Measurements from ENCODE around the gene EHMT1.
"Not testable (repeated sequence)": the region's sequence is repeated elsewhere in the genome, so short reads cannot be mapped to it uniquely, and the experiment has no call there.

Gene EHMT1

DNA sequence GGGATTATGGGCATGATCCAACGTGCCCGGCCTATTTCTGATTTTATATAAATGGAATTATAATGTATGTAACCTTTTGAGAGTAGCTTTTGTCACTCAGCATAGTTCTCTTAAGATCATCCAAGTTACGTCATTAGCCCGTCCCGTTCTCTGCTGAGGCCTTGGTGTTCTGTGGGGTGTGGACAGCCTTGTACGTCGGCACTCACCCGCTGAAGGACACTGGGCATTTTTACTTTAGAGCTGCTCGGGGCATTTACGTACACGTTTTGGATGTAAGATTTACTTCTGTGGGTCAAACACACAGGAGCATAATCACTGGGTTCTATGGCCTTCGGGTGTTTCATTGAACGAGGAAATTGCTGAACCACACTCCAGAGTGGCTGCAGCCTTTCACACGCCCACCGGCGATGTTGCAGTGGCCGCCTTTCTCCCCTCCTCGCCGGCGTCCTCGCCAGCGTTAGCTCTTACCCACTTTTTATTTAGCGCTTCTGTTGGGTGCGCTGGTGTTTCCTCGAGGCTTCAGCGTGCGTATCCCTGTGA lies 101.8 kb downstream of the EHMT1 start:
- DNase-seq, result no peak

DNA sequence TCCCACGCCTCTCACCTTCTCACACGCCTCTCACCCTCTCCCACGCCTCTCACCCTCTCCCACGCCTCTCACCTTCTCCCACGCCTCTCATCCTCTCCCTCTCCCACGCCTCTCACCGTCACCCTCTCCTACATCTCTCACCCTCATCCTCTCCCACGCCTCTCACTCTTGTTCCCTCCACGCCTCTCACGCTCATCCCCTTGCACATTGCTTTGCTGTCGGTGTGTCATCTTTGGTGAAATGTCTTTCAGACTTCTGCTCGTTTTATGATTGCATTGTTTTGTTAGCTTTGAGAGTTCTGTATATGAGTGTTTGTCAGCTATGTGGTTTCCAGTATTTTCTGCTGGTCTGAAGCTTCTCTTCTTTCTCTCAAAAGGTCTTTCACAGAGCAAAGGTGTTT lies 102.7 kb downstream of the EHMT1 start:
- DNase-seq, result peak; percentile 24

DNA sequence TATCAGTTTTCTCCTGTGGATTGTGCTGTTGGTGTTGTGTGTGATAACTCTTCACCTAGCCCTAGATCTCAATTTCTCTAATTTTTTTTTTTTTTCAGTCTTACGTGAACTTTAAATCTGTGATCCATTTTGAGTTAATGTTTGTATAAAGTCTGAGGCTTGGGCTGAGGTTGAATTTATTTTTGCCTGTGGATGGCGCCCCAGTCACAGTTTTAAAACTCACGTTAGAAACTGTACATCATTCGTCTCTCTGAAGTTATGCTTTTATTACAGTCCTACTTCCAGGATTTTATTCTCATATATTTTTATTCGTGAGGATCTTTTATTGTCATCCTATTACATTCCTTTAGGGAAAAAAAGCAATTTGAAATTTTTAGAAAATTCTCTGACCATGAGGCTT lies 103.1 kb downstream of the EHMT1 start:
- no peak for DNase-seq

DNA sequence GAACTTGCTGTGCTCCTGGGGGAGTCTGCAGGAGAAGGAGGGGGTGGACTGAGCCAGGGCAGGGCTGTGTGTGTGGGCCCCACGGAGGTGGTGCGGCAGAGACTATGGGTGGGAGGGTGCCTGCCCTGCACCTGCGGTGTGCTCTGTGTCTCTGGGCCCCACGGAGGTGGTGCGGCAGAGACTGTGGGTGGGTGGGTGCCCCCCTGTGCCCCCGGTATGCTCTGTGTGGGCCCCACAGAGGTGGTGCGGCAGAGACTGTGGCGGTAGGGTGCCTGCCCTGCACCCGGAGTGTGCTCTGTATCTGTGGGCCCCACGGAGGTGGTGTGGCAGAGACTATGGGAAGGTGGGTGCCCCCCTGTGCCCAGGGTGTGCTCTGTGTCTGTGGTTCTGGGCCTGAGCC lies 103.7 kb downstream of the EHMT1 start:
- no peak for DNase-seq

DNA sequence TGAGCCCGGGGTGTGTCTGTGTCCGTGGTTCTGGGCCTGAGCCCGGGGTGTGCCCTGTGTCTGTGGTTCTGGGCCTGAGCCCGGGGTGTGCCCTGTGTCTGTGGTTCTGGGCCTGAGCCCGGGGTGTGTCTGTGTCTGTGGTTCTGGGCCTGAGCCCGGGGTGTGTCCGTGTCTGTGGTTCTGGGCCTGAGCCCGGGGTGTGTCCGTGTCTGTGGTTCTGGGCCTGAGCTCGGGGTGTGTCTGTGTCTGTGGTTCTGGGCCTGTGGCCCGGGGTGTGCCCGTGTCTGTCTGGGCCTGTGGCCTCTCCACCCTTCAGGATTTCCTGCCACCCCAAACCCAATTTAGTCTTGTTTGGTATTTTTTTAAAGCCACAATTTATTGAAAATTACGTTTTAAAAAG lies 104.6 kb downstream of the EHMT1 start:
- not testable (repeated sequence) for DNase-seq

DNA sequence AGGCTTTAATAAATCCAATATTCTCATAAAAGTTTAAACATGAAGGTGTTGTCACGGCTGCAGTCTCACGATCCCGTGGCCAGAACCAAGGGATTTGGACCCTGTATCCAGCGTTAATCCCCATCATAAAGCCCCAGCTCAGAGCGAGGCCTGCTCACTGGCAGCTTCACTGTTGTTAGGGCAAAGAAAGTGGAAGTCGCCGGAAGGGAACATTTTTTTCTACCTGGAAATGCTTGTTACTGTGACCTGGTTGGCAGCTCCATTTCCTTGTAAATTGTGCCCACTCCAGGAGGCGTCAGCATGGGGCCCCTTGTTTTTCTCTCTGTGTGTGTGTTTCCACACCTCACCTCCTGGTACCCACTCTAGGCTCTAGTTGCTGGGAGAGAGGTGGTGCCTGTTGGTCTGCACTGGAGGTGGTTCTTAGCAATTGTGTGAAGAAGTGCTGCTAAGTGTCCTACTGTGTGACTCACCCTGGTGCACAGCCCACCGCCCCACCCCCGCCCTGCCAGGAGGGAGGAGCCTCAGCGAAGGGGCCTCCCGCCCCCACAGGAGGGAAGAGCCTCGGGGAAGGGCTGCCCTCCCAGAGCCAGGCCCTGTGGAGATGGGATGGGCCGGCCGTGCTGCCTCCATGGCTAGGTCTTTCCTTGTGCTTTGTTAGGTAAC lies 105.1 kb downstream of the EHMT1 start:
- no peak for DNase-seq

DNA sequence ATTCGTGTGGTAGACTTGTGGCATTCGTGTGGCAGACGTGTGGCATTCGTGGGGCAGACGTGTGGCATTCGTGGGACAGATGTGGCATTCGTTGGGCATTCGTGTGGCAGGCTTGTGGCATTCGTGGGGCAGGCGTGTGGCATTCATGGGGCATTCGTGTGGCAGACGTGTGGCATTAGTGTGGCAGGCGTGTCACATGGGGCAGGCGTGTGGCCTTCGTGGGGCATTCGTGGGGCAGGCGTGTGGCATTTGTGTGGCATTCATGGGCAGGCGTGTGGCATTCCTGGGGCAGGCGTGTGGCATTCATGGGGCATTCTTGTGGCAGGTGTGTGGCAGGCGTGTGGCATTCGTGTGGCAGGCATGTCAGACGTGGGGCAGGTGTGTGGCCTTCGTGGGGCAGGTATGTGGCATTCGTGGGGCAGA lies 106.0 kb downstream of the EHMT1 start:
- DNase-seq, result no peak

DNA sequence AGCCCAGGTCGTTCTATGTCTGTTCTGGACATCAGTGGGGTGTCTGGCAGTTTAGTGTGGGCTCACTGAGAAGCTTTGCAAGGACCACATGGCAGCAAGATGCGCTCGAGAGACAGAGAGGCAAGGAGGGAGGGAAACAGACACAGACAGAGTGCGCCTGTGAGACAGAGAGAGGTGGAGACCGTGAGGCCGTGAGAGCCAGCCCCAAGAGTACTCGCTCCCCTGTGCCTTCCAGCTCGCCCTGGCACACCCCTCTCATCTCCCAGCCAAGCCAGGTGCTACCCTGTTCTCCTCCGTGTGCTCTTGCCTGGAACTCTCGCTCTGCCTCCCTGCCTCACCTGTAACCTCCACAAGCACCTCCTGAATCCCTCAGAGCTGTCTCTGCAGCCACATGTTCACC lies 106.8 kb downstream of the EHMT1 start:
- DNase-seq, result no peak

DNA sequence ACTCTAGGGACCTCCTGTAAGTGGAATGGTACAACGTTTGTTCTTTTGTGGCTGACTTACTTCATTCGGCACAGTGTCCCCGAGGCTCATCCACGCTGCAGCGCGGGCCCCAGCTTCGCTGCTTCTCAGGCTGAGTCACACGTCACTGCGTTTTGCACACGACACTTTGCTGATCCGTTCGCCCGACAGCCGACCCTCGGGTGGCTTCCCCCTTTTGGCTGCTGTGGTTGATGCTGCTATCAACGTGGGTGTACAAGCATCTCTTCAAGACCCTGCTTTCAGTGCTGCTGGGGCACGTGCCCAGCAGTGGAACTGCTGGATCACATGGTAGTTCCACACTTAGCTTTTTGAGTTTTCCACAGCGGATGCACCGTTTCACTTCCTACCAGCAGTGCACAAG lies 107.5 kb downstream of the EHMT1 start:
- not testable (repeated sequence) for DNase-seq

DNA sequence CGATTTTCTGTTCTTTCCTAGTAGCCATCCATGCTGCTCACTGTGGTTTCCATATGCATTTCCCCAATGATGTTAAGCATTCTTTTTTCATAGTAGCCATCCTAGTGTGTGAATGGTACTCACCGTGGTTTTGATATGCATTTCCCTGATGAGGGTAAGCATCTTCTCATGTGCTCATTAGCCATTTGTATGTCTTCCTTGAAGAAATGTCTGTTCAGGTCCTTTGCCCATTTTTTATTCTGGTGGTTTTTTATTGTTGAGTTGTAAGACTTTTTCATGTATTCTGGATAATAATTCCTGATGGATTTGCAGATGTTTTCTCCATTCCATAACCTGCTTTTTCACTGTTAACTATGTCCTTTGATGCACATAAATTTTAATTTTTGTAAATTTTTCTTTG lies 108.0 kb downstream of the EHMT1 start:
- DNase-seq, result no peak

DNA sequence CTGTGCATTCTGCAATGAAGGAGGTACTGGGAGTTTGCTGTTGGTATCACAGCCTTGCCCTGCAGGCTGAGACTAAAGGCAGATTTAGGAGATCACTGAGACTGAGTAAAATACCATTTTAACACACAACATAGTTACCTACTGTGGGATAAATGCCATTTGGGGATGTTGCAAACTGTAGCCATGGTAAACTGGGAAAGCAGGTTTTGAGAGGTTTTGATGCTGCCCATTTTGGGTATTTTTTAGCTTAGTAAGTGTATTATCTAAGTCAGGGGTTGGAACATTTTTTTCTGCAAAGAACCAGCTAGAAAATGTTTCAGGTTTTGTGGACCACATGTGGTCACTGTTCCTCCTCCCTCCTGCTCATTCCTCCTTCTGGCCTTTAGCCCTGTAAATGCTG lies 108.9 kb downstream of the EHMT1 start:
- DNase-seq, result no peak

DNA sequence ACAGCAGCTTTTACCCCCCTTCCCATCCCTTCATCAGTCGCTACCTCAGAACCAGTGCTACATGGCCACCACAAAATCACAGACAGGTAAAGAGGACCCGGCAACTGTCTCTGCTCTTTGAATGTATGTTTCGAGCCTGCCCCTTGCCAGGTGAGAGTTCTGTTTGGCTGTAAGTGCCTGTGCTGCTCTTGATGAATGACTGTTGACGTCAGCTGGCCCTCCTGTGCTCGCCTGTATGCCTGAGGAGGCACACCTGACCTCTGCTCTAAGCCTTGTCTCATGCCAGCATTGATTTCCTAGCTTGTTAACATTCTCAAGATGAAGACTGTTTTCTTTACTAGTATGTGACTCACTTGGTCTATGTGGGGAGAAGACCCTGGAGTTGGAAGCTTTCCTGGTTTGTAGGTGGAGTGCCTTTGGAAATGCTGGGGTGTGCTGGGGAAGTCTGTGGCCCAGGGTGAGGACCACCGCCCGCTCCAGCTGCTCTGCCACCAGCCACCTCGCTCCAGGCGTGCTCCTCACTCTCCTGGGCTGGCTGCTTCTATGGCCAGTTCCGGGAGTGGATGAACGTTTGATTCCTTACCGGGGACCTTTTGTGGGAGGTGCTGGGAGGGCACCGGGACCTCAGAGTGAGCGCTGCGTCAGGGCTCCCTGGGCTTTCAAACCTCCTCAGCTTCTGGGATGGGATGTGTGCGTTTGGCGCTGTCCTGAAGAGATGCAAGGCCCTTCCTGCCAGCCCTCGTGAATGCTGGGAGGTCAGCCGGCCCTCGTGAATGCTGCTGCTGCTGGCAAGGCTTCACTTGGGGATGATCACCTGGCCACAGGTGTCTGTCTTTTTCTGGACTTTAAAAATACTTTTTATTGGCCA lies 109.9 kb downstream of the EHMT1 start:
- DNase-seq, result no peak

DNA sequence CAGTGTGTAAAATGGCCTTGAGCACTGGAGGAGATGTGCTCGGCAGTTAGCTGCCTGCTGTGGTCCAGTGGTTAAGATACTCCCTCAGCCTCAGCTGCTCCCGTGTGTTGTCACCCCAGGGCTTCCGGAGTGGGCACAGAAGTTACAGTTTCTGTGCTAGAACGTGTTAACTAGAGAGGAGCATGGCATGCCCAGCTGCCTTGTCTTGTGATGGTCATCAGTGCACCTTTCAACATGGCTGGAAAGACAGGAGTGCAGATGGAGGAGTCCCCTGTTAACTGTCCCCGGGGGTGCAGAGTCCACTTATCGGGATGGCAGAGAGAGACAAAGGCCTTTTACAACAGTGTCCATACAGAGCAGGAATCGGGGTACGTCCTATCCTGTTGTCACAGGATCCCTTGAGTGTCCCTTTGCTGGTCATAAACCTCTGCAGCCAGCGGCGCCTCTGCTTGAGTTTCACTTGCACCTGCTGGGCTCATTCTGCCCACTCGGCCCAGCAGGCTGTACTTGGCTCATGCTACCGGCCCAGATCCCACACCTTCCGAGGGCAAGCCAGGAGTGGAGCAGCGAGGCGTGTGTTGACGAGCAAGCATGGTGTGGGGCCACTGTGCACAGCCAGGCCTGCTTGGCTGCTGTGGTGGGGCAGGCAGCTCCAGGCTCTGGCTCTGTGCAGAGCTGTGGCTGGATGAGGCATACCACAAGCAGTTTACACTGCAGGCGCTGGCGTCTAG lies 112.6 kb downstream of the EHMT1 start:
- no peak for DNase-seq

DNA sequence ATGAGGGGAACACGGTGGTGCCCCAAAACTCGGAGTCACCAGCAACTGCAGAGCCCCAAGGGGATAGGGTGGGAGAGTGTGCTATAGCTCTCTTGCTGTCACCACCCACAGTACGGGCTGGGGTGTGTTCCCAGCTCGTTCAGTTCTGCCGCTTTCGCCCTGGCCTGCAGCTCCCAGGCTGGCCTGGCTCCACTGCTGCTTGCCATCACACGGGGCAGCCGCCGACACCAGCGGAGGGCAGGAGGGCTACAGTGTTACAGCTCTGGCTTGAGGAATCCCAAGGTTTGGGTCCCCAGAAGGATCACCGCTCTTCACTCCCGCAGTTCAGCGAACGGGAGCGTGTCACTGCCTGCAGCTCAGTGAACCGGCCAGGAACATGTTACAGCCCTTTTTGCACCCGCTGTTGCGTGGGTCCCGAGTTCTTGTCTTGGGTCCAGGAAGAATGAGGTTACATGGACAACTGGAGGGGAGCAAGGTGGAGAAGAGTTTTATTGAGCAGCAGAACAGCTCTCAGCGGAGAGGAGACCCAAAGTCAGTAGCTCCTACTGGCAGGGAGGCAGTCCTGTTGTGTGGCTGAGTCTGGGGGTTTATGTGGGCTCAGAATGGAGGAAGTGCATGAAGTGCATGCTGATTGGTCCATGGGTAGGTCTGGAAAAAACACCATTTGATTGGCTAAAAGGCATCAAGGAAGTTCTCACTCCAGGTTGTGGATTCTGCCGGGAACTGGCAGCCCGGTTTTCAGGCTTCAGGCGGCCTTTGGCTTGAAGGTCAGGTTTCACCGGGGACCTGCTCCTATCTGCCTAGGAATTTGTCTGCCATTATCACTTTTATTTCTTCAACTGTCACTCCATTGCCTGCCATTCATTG lies 113.4 kb downstream of the EHMT1 start:
- DNase-seq, result no peak

DNA sequence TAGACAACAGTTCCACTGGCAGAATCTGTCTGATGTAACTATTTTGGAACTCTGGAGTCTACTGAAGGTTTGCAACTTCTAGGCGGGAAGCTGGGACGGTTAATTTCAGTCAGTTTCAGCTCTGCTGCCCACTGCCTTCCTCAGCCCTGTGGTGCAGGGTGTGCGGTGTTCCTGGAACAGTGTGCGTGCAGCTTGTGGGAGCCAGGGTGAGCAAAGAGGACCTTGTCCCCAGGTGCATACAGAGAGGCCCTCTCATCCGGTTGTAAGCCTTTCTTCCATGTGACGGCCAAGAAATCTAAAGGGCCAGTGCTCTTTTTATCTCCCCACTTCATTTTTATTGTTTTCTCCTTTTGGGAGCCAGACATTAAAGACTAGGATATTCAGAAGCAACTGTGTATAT lies 114.6 kb downstream of the EHMT1 start:
- no peak for DNase-seq

DNA sequence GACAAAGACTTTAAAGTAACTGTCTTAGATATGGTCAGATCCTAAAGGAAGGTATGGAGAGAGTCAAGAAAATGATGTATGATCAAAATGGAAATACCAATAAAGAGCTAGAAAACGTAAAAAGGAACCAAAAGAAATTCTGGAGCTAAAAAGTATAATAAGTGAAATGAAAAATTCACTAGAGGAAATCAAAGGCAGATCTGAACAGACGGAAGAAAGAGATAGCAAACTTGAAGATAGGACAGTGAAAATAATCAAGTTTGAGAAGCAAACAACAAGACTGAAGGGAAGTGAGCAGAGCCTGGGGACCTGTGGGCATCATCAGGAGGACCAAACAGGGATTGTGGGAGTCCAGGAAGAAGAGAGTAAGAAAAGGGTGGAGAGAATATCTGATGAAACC lies 115.4 kb downstream of the EHMT1 start:
- no peak for DNase-seq

DNA sequence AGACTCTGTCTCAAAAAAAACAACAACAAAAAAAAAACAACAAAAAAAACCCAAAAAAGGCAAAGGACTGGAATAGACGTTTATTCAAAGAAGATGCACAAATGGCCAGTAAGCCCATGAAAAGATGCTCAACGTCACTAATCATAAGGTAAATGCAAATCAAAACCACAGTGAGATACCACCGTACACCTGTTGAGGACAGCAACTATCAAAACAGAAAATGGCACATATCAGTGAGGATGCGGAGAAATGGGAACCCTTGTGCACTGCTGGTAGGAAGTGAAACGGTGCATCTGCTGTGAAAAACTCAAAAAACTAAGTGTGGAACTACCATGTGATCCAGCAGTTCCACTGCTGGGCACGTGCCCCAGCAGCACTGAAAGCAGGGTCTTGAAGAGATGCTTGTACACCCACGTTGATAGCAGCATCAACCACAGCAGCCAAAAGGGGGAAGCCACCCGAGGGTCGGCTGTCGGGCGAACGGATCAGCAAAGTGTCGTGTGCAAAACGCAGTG lies 119.4 kb downstream of the EHMT1 start:
- not testable (repeated sequence) for DNase-seq

DNA sequence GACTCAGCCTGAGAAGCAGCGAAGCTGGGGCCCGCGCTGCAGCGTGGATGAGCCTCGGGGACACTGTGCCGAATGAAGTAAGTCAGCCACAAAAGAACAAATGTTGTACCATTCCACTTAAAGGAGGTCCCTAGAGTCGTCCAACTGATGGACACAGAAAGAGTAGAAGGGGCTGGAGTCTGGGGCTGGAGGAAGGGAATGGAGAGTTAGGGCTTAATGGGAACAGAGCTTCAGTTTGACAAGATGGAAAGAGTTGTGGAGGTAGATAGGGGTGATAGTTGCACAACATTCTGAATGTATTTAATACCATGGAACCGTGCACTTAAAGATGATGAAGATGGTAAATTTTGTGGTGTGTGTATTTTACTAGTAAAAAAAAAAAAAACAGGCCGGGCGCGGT lies 119.9 kb downstream of the EHMT1 start:
- no peak for DNase-seq

DNA sequence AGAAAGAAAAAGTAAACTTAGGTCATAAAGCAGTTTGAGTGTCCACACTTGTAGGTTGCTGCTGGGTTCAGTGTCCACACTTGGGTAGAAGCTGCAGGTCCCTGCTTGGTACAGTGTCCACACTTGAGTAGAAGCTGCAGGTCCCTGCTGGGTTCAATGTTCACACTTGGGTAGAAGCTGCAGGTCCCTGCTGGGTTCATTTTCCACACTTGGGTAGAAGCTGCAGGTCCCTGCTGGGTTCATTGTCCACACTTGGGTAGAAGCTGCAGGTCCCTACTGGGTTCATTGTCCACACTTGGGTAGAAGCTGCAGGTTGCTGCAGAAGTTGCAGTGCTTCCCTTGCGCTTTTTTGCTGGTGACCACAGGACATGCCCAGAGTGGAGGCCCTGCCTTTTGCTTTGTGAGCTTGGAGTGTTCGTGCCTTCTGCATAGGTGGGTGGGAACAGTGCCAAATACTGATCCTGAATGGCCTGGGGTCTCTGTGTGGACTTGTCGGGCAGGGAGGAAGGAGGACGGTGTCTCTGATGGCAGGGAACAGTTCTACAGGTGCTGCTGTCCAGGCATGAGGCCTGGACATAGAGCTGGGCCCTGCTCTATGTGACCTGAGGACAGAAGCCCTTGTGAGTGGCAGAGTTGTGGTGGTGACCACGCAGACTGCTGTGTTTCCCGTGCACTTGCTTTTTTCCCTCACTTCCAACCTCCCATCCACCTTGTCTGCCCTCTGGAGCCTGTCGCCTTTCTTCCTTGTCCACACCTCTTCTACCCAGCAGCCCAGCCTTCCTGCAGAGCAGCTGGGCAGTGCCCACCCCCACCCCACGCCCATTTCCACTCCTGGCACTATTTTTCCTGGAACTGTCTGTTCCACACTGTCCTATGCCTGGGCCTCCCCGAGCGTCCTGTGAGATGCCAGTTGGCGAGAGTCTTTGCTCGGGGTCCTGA lies 120.8 kb downstream of the EHMT1 start:
- DNase-seq, result no peak

DNA sequence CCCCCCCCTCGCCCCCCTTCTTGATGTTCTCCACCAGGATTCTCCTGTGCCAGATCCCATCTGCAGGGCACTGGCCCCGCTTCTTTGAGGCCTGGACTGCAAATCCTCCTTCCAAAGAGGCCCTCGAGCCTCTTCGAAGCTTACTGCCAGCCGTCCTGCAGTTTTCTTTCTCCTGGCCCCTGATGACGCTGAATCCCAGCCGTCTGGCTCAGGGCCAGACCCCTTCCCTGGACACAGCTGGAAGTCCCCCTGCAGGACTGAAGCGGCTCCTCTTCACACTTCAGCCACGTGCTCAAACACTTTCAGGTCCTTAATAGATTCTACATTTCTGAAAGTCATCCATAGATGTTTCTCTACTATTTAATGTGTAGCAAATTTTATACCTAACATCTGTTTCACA lies 121.5 kb downstream of the EHMT1 start:
- no peak for DNase-seq

DNA sequence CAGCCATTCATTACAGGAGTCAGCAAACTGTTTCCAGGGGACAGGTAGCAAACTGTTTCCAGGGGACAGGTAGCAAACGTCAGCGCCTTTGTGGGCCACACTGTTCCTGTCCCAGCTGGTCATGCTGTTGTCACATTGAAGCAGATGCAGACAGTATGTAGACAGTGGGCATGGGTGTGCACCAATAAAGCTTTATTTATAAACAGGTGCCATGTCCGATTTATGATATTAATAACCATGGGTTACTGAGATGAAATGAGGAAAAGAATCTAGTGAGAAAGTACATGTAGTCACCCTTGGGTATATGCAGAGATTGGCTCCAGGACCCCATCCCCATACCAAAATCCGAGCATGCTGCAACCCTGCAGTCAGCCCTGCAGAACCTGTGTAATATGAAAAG lies 122.5 kb downstream of the EHMT1 start:
- DNase-seq, result no peak
